Right renal pelvis (tissue), 4 donors: ENCODE measurements around the gene PTOV1. TPM values are rescaled to one million over a fixed set of nuclear protein-coding genes. Genes with fewer than 3 reads are reported as not detected.

ENCODE experiments used
- DNase-seq, 4 donors: peaks; one replicate each; pipeline ENCODE4 v3.0.0-alpha.2; 2013; ENCODE audit warnings: low read depth in 4 of 4, low spot score in 3 of 4, missing footprints in 1 of 4
- polyA plus RNA-seq, 4 donors: library from polyadenylated mRNA; unstranded; fragments of 120-200 nt; gene quantifications; one replicate each; pipeline ENCODE4 v1.2.1, GENCODE V29; 2013; ENCODE audit not compliant: insufficient read length in 4 of 4

Gene PTOV1
- polyA plus RNA-seq, 4 donors, result 249 to 353 (median 277) TPM

DNA sequence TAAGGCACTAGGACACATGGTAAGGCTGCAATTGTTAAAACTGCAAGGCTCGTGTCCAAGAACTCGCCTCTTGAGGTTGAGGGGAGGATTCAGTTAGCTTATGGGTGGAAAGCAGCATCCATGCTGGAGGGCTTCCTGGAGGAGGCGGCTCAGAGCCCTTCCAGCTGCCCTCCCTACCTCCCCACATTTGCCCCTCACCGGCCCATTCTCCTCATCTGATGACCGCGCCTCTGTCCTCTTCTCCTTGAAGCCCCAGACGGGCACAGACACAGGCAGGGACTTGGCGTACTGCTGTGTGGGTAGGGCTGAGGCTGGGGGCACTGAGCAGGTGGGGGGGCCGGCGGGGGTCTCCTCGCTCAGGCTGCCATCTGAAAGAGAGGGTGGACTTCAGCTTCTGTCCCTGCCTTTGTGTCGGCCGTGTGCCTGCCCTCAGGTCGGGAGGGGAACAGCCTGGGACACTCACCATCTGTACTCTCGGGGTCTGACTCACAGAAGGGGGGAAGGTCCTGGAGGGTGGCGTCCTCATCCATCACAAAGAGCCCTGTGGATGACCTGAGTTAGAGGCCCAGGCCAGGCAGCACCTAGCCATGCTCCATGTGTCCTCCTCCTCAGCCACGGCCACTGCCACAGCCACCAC is 20.5 kb downstream of the PTOV1 start:
- no peak for DNase-seq

DNA sequence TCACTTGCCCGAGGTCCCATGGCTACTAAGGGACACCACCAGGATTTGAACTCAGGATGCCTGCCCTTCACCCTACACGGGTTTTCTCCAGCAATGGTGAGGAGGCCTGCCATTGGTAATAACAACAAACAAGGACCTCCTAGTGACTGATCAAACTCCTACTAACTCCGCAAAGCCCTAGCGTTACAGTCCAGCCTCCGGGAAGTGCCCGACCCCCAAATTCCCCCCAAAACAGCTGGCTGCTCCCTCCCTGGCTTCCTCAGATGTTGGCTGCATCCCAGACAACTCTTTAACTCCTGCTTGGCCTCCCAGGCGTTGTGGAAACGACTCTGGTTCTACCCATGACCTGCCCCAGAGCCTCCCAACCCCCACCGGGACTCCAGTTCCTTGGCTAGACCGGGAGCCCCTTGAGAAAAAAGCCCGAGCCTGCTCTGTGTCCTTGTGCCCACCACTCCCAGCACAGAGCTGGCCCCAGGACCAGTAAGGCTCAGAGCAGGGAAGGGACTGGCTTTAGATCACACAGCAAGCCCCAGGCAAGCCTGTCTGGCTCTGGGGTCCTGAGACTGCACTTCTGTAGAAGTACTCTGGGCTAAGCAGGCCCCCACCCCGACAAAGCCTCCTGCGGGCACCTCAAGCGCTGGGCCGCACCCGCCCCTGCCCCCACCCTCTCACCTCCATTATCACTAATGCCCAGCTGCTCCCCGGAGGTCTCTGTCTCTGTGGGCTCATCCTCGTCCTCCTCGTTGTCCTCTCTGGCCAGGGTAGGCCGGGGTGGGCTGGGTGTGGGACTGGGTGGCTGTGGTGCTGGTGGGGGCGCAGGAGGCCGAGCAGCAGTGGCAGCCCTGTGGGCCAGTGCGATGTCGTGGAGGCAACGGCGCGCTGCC is 21.5 kb downstream of the PTOV1 start:
- no peak for DNase-seq

DNA sequence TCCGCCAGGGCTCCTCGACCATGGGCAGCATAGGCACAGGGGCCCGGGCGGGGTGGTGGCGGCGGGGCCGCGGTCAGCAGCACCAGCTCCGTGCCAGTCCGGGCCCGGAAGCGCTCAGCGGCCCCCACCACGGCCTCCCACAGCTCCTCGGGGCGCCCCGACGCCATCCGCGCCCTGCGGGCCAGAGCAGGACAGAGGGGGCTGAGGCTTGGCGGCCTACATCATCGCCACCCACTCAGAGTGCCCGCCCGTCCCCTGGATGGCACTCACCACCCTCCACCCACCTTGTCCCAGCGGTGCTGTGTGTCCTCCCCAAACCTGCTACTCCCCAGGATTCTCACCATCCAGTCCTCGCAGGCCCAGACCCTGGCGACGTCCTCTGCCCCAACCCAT is 22.2 kb downstream of the PTOV1 start:
- DNase-seq, result no peak

DNA sequence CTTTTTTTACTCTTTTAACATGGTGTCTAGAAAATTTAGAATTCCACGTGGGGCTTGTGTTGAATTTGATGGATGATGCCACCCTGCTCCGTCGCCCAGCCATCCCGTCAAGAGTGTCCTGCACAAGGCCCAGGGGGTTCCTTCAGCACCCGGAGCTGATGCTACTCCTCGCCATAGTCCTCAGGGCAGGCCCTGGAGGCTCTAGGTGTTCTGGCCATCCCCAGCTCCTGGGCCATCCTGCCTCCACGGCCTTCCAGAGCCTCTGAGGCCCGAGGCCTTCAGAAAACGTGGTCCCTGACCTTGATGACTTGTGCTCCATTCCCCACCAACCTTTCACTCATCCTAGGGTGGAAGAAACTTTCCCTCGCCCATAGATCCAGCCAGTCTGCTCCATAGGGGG is 22.9 kb downstream of the PTOV1 start:
- DNase-seq, result no peak

DNA sequence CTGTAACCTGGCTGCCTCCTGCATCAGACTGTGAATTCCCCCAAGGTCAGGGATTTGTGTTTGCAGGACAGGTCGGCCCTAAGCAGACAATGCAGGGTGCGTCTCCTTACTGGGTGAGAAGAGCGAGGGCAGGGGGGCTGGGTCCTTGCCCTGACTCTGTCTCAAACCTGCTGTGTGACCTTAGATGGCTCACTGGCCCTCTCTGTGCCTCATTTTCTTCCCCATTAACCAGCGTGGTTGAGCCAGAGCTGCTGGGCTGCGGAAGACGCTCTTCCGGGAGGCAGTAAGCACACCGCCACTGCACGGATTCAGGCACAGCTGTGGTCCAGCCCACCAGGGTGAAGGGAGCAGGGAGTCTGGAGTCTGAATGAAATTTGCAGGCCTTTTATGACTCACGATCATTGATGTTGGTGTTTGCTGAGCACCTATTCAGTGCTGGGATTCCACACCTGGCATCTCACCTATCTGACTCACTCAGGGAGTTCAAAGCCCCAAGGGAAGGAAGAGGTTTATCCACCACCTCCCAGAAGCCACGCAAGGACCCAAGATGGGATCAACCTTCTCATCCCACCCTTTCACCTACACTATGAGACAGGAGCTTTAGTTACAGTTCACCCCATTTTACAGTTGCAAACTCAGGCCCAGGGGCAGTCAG is 23.7 kb downstream of the PTOV1 start:
- no peak for DNase-seq

DNA sequence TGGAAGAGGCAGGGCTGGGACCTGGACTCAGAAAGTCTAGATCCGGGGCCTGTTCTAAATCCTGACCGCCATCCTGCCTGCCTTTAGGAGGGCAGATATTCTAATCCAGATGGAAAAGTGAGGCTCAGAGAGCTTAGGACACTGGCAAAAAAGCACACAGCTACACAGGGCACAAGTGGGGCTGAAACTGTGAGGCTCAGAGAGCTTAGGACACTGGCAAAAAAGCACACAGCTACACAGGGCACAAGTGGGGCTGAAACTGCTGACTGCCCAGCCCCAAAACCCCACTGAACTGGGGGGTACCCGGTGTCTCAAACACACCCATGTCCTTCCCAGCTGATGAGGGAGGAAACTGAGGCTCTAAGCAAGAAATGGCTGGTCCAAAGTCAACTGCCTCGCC is 24.2 kb downstream of the PTOV1 start:
- no peak for DNase-seq

DNA sequence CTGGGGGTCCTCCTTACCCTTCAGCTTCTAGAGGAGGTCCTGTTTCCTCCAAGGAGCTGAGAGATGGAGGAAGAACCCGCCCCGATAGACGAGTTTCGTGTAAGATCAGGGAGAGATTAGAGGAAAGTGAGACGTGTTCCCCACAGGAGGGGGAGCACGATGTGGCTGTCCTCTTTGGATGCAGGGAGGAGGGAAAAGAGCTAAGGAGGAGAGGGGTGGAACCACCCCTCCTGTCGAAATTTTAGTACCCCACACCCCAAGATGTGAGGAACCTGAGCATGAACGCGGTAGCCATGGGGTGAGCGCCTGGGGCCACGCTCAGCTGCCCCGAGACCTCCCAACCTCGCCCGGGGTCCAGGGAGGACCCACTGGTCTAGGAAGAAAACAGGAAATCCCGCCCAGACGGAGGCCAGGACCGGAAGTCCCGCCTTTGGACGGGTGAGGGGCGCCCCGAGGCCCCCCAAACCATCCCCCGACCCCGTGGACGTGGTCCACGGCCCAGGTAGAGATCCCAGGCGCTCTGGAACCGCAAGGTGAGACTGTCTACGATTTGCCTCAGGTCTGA is 25.0 kb downstream of the PTOV1 start:
- no peak for DNase-seq

DNA sequence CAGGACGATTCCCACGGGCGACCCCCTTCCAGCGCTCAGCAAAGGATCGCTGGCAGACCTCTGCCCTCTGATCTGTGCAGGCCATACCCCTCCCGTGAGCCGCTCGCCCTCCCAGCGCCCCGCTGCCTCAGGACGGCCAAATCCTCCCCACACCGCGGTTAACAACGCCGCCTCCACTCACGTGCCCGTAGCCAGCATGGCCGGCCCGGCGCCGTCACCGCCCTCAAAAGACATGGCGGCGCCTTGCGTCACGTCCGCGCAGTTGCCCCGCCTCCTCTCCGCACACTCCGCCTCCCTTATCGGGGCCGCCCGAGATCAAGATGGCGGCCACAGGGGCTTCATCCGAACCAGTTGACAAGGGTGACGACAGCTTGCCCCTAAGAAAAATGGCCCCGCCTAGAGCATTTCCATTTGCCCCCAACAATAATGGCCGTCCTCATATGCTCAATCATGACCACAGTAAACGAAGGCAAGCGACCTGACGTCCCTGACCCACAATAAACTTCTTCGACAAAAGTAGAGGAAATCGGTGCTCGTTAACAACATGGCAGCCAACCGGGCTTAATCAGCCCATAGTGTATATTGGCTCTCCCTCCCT is 25.6 kb downstream of the PTOV1 start:
- DNase-seq, result peak; percentile 96 to 100 (median 98)

DNA sequence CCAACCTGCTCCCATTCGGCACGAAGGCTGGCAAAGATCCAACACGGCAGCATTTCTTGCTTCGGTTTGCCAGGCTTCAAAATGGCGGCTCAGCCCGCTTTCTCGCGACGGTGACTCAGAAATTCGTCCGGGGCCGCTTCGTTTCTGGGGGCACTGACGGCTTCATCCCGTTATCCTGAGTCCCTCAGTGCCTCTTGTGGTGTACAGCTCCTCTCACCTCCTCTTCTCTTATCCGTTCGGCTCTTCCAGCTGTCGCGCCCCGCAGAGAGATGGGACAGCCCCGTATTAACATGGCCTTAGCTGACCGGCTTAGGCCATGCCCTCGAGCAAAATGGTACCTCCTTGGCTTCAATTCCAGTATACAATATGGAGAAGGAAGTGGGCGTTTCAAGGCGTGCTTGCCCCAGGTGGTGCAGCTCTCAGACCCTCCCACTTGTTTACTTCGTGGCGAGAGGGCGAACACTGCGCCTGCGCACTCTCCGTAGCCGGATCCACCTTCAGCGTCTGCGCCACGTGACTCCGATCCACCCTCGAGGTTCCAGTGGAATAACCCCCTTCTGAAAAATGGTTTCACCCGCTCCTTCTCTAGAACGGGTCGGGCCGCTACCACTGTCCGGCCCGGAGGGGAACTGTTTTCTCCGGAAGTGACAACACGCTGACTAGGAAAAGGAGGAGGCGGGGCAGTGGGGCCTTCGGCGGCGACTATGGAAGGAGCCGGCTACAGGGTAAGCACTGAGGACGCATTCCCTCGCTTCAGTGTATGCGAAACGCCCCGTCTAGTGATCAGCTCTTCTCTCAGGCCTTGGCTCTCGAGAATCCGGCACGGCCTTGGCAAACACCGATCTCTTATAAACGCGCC is 26.3 kb downstream of the PTOV1 start, which contains the start of the genes AKT1S1 and TBC1D17:
TSS of gene AKT1S1 (minus strand) at position 336 of the 859 bp plus-strand sequence. CDS start 4,060 bp downstream, outside the sequence.
TSS of gene TBC1D17 (plus strand) at position 683 of the 859 bp plus-strand sequence. CDS start at position 705, 22 bp downstream.
- DNase-seq, result peak; percentile 99 to 100 (median 99)

DNA sequence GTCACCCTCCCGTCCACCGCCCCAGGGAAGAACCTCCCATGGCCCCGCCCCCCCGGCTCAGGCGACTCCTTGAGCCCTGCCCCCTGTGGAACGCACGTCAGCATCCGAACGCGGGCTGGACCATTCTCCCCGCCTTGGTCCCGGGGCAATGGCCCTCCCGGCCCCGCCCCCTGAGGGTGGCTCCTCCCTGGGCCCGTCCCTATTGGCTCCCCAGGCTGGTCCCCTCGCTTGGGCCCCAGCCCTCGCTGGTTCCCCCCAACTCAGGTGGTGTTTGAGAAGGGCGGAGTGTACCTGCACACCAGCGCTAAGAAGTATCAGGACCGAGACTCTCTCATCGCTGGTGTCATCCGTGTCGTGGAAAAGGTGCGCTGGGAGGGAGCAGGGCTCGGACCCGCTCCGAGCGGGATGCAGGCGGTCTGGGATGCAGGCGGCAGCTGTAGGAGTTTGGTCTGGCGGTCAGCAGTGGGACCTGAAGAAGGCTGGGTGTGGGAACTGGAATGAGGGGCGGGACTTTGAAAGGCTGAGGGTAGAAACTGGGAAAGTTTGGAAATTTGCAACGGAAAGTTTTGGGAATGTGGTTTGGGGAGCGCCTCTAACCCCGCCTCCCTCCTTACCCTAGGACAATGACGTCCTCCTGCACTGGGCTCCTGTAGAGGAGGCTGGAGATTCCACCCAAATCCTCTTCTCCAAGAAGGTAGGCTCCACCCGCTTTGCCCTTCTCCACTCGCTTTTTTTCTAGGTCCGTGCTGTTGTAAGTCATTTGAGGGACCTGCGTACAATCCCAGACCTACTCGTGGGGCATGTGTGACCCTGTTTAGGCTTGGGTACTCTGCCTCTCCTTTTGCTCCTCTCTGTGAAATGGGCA is 27.2 kb downstream of the PTOV1 start:
- DNase-seq, result peak; percentile 94 to 95 (median 94)

DNA sequence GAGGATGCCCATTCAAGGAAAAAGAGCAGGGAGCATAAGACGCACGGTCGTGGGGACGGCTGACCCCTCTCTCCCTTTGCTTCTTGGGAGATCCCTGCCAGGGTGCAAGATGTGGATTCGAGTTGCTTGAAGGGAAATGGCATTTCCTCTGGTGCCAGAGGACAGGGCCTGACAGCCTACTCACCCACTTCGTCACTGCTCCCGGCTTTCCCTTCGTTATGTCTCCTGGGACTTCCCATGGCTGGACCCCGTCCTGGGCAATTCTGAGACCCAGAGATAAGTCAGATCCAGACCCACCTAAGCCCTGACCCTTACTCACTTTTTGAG is 27.7 kb downstream of the PTOV1 start:
- DNase-seq, result no peak

DNA sequence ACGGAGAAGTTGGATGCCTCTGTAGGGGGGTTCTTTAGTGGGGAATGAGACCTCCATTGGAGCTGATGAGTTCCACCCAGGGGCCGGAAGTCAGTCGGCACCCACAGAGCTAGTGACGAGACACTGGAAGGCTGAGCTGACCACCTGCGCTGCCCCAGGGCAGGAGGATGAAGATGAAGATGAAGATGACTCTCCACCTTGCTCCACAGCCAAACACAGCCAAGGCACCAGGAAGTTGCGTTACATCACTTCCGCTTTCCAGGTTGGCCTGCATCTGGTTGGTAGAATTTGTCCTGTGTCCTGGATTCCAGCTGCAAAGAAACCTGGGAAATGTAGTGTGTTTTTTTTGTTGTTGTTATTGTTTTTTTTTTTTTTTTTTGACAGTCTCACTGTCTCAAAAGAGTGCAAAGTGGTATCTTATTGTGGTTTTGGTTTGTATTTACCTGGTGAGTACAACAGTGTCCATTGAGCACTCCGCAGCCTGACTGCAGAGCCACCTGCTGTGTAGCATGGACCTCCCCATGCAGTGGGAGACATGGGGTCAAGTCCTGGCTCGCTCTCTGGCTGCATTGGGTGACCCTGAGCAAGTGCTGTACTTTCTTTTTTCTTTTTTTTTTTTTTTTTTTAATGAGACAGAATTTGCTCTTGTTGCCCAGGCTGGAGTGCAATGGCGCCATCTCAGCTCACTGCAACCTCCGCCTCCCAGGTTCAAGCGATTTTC is 28.4 kb downstream of the PTOV1 start:
- no peak for DNase-seq

DNA sequence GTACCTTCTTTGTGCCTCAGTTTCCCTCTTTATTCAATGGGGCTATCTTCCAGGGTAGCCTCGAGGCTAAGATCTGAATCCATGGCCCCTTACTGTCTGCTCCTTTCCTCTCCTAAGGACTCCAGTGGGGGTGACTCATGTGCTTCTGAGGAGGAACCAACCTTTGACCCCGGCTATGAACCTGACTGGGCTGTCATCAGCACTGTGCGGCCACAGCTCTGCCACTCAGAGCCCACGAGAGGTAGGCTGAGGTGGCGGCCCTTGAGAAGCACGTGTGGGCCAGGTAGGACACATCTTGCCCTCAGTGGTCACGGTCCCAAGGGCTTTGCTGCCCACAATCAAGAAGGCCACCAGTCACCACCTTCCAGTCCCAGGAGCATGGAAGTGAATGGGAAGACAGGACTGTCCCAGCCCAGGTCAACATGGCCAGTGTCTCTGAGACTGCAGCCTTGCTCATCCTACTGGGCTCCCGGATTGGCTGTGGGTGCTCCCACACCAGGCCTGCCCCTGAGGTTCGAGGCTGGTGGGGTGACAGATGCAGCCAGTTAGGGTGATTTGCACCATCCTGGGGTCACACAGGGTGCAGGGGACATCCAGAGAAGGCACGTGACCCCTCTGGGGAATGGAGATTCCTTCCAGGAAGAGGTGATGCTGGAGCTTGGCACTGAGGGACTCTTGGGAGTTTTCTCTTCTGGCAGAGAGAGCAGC is 29.4 kb downstream of the PTOV1 start:
- no peak for DNase-seq

DNA sequence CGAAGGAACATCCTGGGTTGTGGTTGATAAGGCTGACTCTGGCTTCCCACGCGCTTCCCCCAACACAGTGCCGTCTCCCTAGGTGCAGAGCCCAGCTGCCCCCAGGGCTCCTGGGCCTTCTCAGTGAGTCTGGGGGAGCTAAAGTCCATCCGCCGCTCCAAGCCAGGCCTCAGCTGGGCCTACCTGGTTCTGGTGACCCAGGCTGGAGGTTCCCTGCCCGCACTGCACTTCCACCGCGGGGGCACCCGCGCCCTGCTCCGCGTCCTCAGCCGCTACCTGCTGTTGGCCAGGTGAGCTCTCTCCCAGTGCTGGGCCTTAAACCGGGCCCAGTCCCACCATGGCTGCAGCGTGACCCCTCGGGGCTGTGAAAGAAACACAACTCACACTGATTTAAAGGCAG is 30.2 kb downstream of the PTOV1 start:
- no peak for DNase-seq

DNA sequence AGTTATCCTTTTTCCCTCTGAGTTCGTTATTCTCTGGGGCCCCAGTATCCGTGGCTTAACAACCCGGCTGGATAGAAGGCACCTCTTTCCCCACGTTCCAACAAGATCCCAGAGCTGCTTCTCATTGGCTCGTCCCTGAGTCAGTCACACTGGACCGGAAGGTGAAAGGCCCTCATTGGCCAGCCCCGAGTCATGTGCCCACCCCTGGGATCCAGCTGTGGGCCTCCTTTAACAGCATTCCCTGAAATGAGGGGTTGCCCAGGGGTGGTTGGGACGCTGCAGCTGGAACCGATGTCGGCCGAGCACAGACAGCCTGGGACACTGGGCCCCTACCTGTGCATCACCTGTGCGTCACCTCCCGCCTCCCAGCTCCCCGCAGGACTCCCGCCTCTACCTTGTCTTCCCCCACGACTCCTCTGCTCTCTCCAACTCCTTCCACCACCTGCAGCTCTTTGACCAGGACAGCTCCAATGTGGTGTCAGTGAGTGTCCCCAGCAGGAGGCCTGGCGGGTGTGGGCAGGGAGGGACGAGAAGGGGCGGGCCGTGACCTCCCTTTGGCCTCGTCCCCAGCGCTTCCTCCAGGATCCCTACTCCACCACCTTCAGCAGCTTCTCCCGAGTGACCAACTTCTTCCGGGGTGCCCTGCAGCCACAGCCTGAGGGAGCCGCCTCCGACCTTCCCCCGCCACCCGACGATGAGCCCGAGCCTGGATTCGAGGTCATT is 30.9 kb downstream of the PTOV1 start:
- DNase-seq, result no peak

DNA sequence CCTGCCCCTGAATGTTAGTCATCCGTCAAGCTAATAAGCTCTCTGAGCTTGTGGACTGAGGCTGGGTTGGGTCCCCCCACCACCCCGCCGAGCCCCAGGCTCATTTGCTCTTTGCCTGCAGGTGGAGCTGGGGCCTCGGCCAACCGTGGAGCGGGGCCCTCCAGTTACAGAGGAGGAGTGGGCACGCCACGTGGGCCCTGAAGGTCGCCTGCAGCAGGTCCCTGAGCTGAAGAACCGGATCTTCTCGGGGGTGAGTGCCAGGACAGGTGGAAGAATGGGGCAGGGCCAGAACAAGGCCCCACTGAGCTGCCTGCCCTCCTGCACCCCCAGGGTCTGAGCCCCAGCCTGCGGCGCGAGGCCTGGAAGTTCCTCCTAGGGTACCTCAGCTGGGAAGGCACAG is 31.7 kb downstream of the PTOV1 start:
- no peak for DNase-seq

DNA sequence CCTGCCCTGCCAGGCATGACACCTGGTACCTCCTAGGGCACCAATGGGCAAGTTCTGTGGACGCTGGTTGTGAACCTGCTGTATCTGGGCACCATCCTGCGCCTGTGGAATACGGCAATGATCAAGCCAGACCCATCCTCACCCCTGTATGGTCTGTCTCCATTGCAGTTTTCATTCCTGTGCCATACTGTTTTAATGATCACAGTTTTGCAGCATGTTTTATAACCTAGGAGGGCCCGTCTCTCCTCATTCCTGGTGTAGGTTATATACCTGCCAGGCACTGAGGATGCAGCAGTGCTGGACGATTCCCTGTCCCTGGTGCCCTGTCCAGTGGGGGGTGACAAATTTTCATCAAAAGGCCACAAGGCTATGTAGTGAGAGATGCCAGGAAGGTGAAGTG is 32.1 kb downstream of the PTOV1 start:
- DNase-seq, result no peak
